Mucosa of rectum (tissue), 2 donors: ENCODE measurements around the gene IPO9.
A peak's percentile ranks its signal among the peaks of the same experiment; 100 is the strongest.
"Not testable (repeated sequence)": the region's sequence is repeated elsewhere in the genome, so short reads cannot be mapped to it uniquely, and the experiment has no call there.

ENCODE experiments used
- H3K27ac ChIP-seq, 2 donors: one replicate each; pipeline ENCODE4 v1.7.0; 2013; ENCODE audit warnings: inconsistent platforms in 2 of 2, low read depth in 2 of 2, low read length in 2 of 2
- H3K27me3 ChIP-seq, 2 donors: one replicate each; pipeline ENCODE4 v1.7.0; 2013; ENCODE audit warnings: low read length in 2 of 2; ENCODE audit not compliant: control insufficient read depth in 2 of 2, insufficient read depth in 2 of 2
- H3K36me3 ChIP-seq, 2 donors: one replicate each; pipeline ENCODE4 v1.7.0; 2013; ENCODE audit warnings: low read length in 2 of 2; ENCODE audit not compliant: control insufficient read depth in 2 of 2, insufficient read depth in 2 of 2
- H3K4me1 ChIP-seq, 2 donors: one replicate each; pipeline ENCODE4 v1.7.0; 2013; ENCODE audit warnings: low read length in 2 of 2, mild to moderate bottlenecking in 1 of 2; ENCODE audit not compliant: control insufficient read depth in 2 of 2, insufficient read depth in 2 of 2
- H3K4me3 ChIP-seq, 2 donors: one replicate each; pipeline ENCODE4 v1.7.0; 2013; ENCODE audit warnings: low read length in 2 of 2
- H3K9ac ChIP-seq, 2 donors: one replicate each; pipeline ENCODE4 v1.7.0; 2013; ENCODE audit warnings: low read length in 2 of 2, low read depth in 1 of 2, mild to moderate bottlenecking in 1 of 2
- H3K9me3 ChIP-seq, 2 donors: one replicate each; pipeline ENCODE4 v1.7.0; 2013; ENCODE audit warnings: low read length in 2 of 2; ENCODE audit not compliant: control insufficient read depth in 2 of 2
- donor health status: healthy.
- donor health status: Normal muscosa, but diverticular disease.

The IPO9 gene

GRCh38 chr1:201901036-201901435 lies 72.1 kb downstream of the IPO9 start:
- H3K27me3 ChIP-seq, H3K36me3 ChIP-seq, H3K4me3 ChIP-seq, H3K4me1 ChIP-seq, H3K27ac ChIP-seq, H3K9me3 ChIP-seq, H3K9ac ChIP-seq: not testable (repeated sequence)

- no peak overlapping the region for H3K4me3 ChIP-seq
- no peaks in the 10 kb centered on the region for H3K9me3 ChIP-seq
- peak overlapping the region in 1 of 2 donors; percentile 79 for H3K27ac ChIP-seq
- no peaks in the 10 kb centered on the region for H3K27me3 ChIP-seq
- peaks cover 0 to 3% of the 10 kb centered on the region in 2 donors for H3K4me1 ChIP-seq
- no peak overlapping the region for H3K9ac ChIP-seq
- H3K36me3 ChIP-seq: no peaks in the 10 kb centered on the region
Observed at GRCh38 chr1:201902198-201902597, 73.2 kb downstream of the IPO9 start.

GRCh38 chr1:201903135-201903534 lies 74.2 kb downstream of the IPO9 start:
- Histone ChIP-seq H3K27ac (peak overlapping the region; percentile 55 to 79), H3K4me1 (peaks cover 0 to 3% of the 10 kb centered on the region in 2 donors), H3K36me3 (no peaks in the 10 kb centered on the region), H3K27me3 (no peaks in the 10 kb centered on the region), H3K9me3 (no peaks in the 10 kb centered on the region), H3K4me3 (no peak overlapping the region), H3K9ac (no peak overlapping the region)

- Histone ChIP-seq H3K4me1 (peaks cover 0 to 3% of the 10 kb centered on the region in 2 donors), H3K9ac (peak overlapping the region; percentile 9 to 49), H3K9me3 (no peaks in the 10 kb centered on the region), H3K27ac (peak overlapping the region; percentile 74 to 79), H3K4me3 (no peak overlapping the region), H3K27me3 (no peaks in the 10 kb centered on the region), H3K36me3 (no peaks in the 10 kb centered on the region)
Observed at GRCh38 chr1:201904579-201904978, 75.6 kb downstream of the IPO9 start.

- H3K4me1 ChIP-seq: peaks cover 0 to 3% of the 10 kb centered on the region in 2 donors
- peak overlapping the region; percentile 9 to 49 for H3K9ac ChIP-seq
- peak overlapping the region; percentile 74 to 79 for H3K27ac ChIP-seq
- H3K27me3 ChIP-seq: no peaks in the 10 kb centered on the region
- H3K36me3 ChIP-seq: no peaks in the 10 kb centered on the region
- no peaks in the 10 kb centered on the region for H3K9me3 ChIP-seq
- H3K4me3 ChIP-seq: no peak overlapping the region
Observed at GRCh38 chr1:201905234-201905890, 76.4 kb downstream of the IPO9 start.

GRCh38 chr1:201906336-201906735 lies 77.4 kb downstream of the IPO9 start:
- H3K27ac ChIP-seq: peak overlapping the region; percentile 74 to 79
- no peaks in the 10 kb centered on the region for H3K9me3 ChIP-seq
- no peaks in the 10 kb centered on the region for H3K36me3 ChIP-seq
- H3K9ac ChIP-seq: no peak overlapping the region
- peaks cover 0 to 3% of the 10 kb centered on the region in 2 donors for H3K4me1 ChIP-seq
- no peak overlapping the region for H3K4me3 ChIP-seq
- no peaks in the 10 kb centered on the region for H3K27me3 ChIP-seq

DNA sequence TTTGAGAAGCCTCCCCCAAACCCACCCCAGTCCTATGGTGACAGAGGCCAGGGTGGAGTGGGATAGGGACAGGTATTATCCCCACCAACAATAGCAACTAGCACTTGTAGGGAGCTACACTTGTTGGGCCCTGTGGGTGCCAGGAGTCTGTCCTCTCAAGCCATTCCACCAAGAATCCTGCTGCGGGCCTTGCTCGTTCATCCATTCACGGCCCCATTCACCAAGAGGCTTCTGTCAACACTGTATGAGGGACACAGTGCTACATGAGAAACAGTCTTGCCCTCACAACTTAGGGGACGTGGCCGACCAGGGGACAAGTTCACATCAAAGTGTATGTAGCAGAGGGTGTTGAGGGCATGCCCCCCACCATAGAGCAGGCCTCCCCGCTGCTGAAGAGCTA lies 78.7 kb downstream of the IPO9 start:
- H3K9ac ChIP-seq: no peak overlapping the region
- no peaks in the 10 kb centered on the region for H3K36me3 ChIP-seq
- H3K27ac ChIP-seq: peak overlapping the region; percentile 23 to 49
- H3K4me1 ChIP-seq: peaks cover 0 to 3% of the 10 kb centered on the region in 2 donors
- H3K4me3 ChIP-seq: no peak overlapping the region
- no peaks in the 10 kb centered on the region for H3K27me3 ChIP-seq
- no peaks in the 10 kb centered on the region for H3K9me3 ChIP-seq

DNA sequence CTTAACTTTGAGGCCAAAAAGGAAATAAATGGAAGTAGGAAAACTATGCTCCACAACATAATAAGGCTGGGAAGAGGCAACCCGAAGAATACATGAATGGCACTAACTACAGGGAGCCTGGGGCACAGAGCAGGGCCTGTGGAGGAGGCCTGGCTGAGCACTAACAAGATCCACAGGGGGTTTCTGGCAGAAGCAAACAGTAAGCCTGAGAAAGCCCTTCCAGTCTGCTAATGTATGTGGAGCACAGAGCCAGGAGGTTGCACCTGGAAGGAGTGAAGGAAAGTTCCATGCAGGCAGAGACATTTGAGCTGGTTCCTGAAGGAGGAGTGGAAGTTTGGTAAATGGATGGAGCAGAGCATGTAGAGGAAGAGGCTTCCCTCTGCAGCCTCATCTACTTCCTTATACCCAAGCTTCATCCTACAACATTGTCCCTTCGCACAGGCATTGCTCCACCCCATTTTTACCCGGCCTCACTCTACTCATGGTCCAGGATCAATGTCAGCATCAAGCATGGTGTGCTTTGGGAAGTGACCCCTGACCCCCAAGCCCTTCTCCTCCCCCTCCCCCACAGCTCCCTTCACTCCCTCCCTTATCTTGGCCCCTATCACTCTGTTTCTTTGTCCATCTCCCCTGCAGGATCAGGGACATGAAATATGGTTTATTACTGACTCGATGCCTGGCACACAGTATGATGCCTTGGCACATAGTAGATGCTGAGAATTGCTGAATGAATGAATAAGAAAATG lies 83.0 kb downstream of the IPO9 start:
- Histone ChIP-seq H3K9ac (no peak overlapping the region), H3K4me3 (no peak overlapping the region), H3K27me3 (peaks cover 0 to 4% of the 10 kb centered on the region in 2 donors), H3K27ac (peak overlapping the region in 1 of 2 donors; percentile 49), H3K4me1 (peaks cover 0 to 2% of the 10 kb centered on the region in 2 donors), H3K36me3 (no peaks in the 10 kb centered on the region), H3K9me3 (no peaks in the 10 kb centered on the region)

DNA sequence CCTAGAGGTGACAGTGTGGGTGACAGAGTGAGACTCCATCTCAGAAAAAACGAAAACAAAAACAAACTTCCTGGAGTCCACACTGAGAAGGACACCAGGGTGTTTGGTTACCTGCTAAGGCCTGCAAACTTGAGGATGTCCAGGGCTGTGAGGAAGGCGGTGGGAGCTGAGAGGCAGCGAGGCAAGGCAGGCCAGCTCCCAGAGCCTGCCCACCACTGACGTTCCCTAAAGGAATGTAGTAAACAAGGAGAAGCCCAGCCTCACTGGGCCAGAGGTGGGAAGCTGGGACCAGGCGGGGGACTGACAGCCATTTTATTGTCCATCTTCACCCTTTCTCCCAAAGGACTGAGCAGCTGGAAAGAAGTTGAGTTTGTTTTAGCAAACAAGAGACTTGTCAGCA lies 83.9 kb downstream of the IPO9 start:
- Histone ChIP-seq H3K9ac (no peak overlapping the region), H3K4me3 (no peak overlapping the region), H3K4me1 (peaks cover 0 to 6% of the 10 kb centered on the region in 2 donors), H3K27ac (peak overlapping the region; percentile 29 to 49), H3K27me3 (peaks cover 0 to 6% of the 10 kb centered on the region in 2 donors), H3K9me3 (no peaks in the 10 kb centered on the region), H3K36me3 (no peaks in the 10 kb centered on the region)

DNA sequence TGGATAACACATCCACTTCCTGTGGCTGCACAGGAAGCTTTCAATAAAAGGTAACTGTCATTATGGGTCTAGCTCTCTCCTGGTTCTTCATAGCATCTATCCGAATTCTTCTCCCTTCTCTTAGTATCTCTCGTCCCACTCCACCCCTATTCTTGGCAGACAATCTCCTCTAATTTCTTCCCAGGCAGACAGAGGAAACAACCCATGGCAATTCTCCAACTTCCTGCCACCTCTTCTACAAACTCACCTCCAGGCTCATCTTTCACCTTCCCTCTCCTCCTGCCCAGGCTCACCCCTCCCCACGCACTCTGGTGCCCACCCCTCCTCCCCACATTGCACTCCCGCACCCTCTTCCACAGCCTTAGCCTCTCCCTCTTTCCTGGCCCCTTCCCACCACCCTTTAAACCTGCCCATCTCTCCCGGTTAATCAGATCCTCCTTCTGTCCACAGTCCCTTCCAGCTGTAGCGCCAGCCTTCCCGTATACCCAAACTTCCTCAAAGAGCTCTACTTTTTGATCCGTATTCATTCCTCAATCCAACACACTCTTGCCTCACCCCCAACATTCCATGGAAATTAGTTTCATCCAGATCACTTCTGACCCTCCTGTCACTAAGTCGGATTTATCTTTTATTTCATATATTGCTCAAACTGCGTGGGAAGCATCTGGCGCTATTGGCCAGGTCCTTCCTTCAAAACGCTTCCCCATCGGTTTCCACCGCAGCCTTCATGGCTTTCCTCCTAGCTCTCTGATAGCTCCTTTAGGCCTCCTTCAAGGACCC lies 85.7 kb downstream of the IPO9 start:
- peaks cover 0 to 6% of the 10 kb centered on the region in 2 donors for H3K27me3 ChIP-seq
- H3K4me3 ChIP-seq: no peak overlapping the region
- peaks cover 6 to 13% of the 10 kb centered on the region in 2 donors for H3K4me1 ChIP-seq
- no peak overlapping the region for H3K9ac ChIP-seq
- H3K36me3 ChIP-seq: no peaks in the 10 kb centered on the region
- H3K9me3 ChIP-seq: no peaks in the 10 kb centered on the region
- H3K27ac ChIP-seq: peak overlapping the region; percentile 62 to 83
